Esophagus muscularis mucosa (tissue), 4 donors: Measurements from ENCODE around the gene HEMGN. TPM values are rescaled to one million over a fixed set of nuclear protein-coding genes. Genes with fewer than 3 reads are reported as not detected.

Experiments
- DNase-seq: peaks from one replicate; pipeline ENCODE4 v3.0.0-alpha.2; 2017; ENCODE audit errors: extremely low spot score
- H3K27ac ChIP-seq, 4 donors: fragments of 200-600 bp; sonication (generic); replicated peaks in 1 of 4; 1 replicate in 3 of 4; 2 replicates in 1 of 4; pipeline ENCODE4 v1.5.1; 2016 to 2019; ENCODE audit warnings: mild to moderate bottlenecking in 1 of 4
- H3K27me3 ChIP-seq, 4 donors: fragments of 200-600 bp; sonication (generic); one replicate each; pipeline versions ENCODE4 v1.5.1 to v1.6.0; 2016 to 2019
- H3K36me3 ChIP-seq, 4 donors: fragments of 200-600 bp; sonication (generic); one replicate each; pipeline ENCODE4 v1.5.1; 2016 to 2019
- H3K4me1 ChIP-seq, 4 donors: fragments of 200-600 bp; sonication (generic); one replicate each; pipeline ENCODE4 v1.5.1; 2016 to 2019
- H3K4me3 ChIP-seq, 4 donors: fragments of 200-600 bp; sonication (generic); 1 replicate in 2 of 4; 2 replicates in 2 of 4; pipeline ENCODE4 v1.5.1; 2016 to 2019; ENCODE audit warnings: mild to moderate bottlenecking in 4 of 4, moderate library complexity in 1 of 4
- H3K9me3 ChIP-seq, 4 donors: fragments of 200-600 bp; sonication (generic); 1 replicate in 3 of 4; 2 replicates in 1 of 4; pipeline ENCODE4 v1.5.1; 2016 to 2019
- CTCF ChIP-seq, 3 experiments: fragments of 200-600 bp in 2 of 3; fragments of 450-650 bp in 1 of 3; sonication (generic) in 2 of 3; IDR thresholded peaks; one replicate each; pipeline ENCODE4 v1.5.1; 2017 to 2019; ENCODE audit warnings: antibody characterized with exemption in 3 of 3, mild to moderate bottlenecking in 2 of 3, moderate library complexity in 1 of 3
- EP300 ChIP-seq: sonication (generic); formaldehyde crosslinking; IDR thresholded peaks from one replicate; pipeline ENCODE4 v1.6.1; 2017; ENCODE audit warnings: antibody characterized with exemption
- POLR2A ChIP-seq: fragments of 450-650 bp; IDR thresholded peaks from one replicate; pipeline ENCODE4 v1.6.1; 2017; ENCODE audit warnings: antibody characterized with exemption, moderate library complexity, mild to moderate bottlenecking, low read depth
- POLR2AphosphoS5 ChIP-seq, 2 donors: sonication (generic); formaldehyde crosslinking; IDR thresholded peaks; one replicate each; pipeline ENCODE4 v1.6.1; 2017; ENCODE audit warnings: antibody characterized with exemption in 2 of 2
- WGBS: methylation state at CpG from one replicate; pipeline ENCODE4 v1.1.5; 2018; 5-methylcytosine and 5-hydroxymethylcytosine counted together
- intact Hi-C: fragments of 100-400 bp; cut with DNase I; formaldehyde crosslinking; loops from one replicate; pipeline ENCODE4 v1.15.1; 2023
- total RNA-seq, 4 donors: library from RNA; depleted of rRNA; stranded (reverse); fragments of >200 nt; gene quantifications; one replicate each; pipeline versions ENCODE4 v1.1.0 to v1.2.1, GENCODE V29; 2016

The HEMGN gene
- total RNA-seq, 4 donors from 2014 or later: 1.2 TPM; not detected in 3

GRCh38 chr9:97944612-97945011, 6.6 kb upstream of the HEMGN start:
- Histone ChIP-seq H3K36me3 (no peaks in the 10 kb centered on the region), H3K4me1 (no peaks in the 10 kb centered on the region), H3K9me3 (no peaks in the 10 kb centered on the region), H3K4me3 (no peak overlapping the region), H3K27me3 (peaks cover 0 to 1% (median 0%) of the 10 kb centered on the region in 4 donors), H3K27ac (no peak overlapping the region)
- TF ChIP-seq POLR2A (no peak), EP300 (no peak), POLR2AphosphoS5 (IDR thresholded peaks at IDR 0.05) (no peak), CTCF (IDR thresholded peaks at IDR 0.05) (no peak)
- no peak for DNase-seq
- WGBS: 78% methylated on average over 3 of the region's 3 CpGs
- intact Hi-C loops: no loop called here

GRCh38 chr9:97943308-97943855, 5.4 kb upstream of the HEMGN start:
- no peaks in the 10 kb centered on the region for H3K4me1 ChIP-seq
- DNase-seq: no peak
- H3K27ac ChIP-seq: no peak overlapping the region
- no peaks in the 10 kb centered on the region for H3K36me3 ChIP-seq
- no peak overlapping the region for H3K4me3 ChIP-seq
- H3K9me3 ChIP-seq: no peaks in the 10 kb centered on the region
- TF ChIP-seq POLR2A: no peak
- TF ChIP-seq CTCF (IDR thresholded peaks at IDR 0.05): no peak
- no peak for TF ChIP-seq EP300
- TF ChIP-seq POLR2AphosphoS5 (IDR thresholded peaks at IDR 0.05): no peak
- H3K27me3 ChIP-seq: peaks cover 0 to under 1% (median 0%) of the 10 kb centered on the region in 4 donors
- intact Hi-C loops: no loop called here

- Histone ChIP-seq H3K36me3 (no peaks in the 10 kb centered on the region), H3K27ac (no peak overlapping the region), H3K27me3 (peaks cover 0 to 9% (median 0%) of the 10 kb centered on the region in 4 donors), H3K4me1 (no peaks in the 10 kb centered on the region), H3K9me3 (no peaks in the 10 kb centered on the region), H3K4me3 (no peak overlapping the region)
- intact Hi-C loops: no loop called here
- 94% methylated on average over 1 of the region's 1 CpG for WGBS
- TF ChIP-seq EP300 (no peak), POLR2A (no peak), POLR2AphosphoS5 (IDR thresholded peaks at IDR 0.05) (no peak), CTCF (IDR thresholded peaks at IDR 0.05) (no peak)
- no peak for DNase-seq
Measured at GRCh38 chr9:97941323-97941722, 3.4 kb upstream of the HEMGN start.

- intact Hi-C loops: no loop called here
- DNase-seq: no peak
- no peaks in the 10 kb centered on the region for H3K9me3 ChIP-seq
- no peak overlapping the region for H3K27ac ChIP-seq
- 65% methylated on average over 3 of the region's 3 CpGs for WGBS
- H3K4me3 ChIP-seq: no peak overlapping the region
- no peaks in the 10 kb centered on the region for H3K36me3 ChIP-seq
- TF ChIP-seq POLR2A: no peak
- TF ChIP-seq EP300: no peak
- TF ChIP-seq CTCF (IDR thresholded peaks at IDR 0.05): no peak
- no peak for TF ChIP-seq POLR2AphosphoS5 (IDR thresholded peaks at IDR 0.05)
- H3K27me3 ChIP-seq: peaks cover 0 to 13% (median 0%) of the 10 kb centered on the region in 4 donors
- no peaks in the 10 kb centered on the region for H3K4me1 ChIP-seq
Measured at GRCh38 chr9:97940741-97941140, 2.8 kb upstream of the HEMGN start.

- intact Hi-C loops: no loop called here
Measured at GRCh38 chr9:97940233-97940632, 2.3 kb upstream of the HEMGN start.

More at GRCh38 chr9:97940233-97940632, 2.3 kb upstream of the HEMGN start:
- no peak overlapping the region for H3K27ac ChIP-seq
- H3K36me3 ChIP-seq: no peaks in the 10 kb centered on the region
- peaks cover 0 to 18% (median 0%) of the 10 kb centered on the region in 4 donors for H3K27me3 ChIP-seq
- H3K4me3 ChIP-seq: no peak overlapping the region
- H3K9me3 ChIP-seq: no peaks in the 10 kb centered on the region
- no peak for DNase-seq
- TF ChIP-seq POLR2A (no peak), EP300 (no peak), POLR2AphosphoS5 (IDR thresholded peaks at IDR 0.05) (no peak), CTCF (IDR thresholded peaks at IDR 0.05) (no peak)
- H3K4me1 ChIP-seq: no peaks in the 10 kb centered on the region
